ENCODE results near the gene SLC23A1.

SLC23A1 gene

DNA sequence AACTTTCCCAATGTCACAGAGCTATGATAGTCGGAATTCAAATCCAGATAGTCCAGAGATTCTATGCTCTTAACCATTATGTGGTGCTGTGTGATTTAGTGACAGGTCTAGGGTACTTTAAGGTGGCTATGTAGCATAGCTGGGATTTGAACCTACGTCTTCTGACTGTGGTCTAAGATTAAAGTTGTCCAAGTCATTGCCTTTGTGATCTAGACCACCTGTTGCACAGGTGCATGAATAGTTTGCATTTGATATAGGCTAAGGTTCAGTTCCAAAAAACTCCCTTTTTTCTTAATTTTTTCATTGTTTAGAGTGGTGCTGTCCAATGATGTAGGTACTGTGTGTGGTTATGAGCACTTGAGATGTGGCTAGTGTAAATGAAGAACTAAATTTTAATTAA, 38.9 kb downstream of the SLC23A1 start:
- TF ChIP-seq EGR1 (IDR thresholded peaks at IDR 0.05), result no peak

DNA sequence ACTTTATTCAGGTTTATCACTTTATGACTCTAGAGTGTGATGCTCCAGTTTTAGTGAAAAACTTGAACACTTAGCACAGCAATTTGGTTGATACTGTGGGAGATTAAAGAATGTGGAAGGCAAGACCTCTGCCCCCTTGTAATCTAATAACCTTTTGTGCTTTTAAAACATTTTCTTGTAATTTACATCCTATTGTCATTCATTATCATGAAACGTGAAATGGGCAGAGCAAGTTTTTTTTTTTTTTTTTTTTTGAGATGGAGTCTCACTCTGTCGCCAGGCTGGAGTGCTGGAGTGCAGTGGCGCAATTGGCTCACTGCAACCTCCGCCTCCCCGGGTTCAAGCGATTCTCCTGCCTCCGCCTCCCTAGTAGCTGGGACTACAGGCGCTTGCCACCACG, 39.6 kb downstream of the SLC23A1 start:
- TF ChIP-seq CREB1 (IDR thresholded peaks at IDR 0.05; ENCODE audit: low read depth), result no peak

DNA sequence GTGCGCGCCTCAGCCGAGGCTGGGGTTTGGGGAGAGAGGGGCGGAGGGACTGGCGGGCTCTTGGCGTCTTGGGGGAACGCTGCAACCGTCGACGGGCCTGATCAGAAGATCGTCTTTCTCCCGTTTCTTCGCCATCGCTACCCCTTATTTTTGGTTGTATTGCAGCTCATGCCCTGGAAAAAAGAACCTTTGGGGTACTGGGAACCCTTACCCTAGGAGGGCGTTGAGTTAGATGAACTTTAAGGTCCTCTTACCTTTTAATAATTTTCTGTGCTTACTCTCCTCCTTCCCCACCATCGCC, 40.7 kb downstream of the SLC23A1 start:
- TF ChIP-seq TAF1 (IDR thresholded peaks at IDR 0.05; ENCODE audit: low read depth), result peak; percentile 41; the same call in 1 of the 2 replicates
- 0 out of 2 replicates have a peak, but pooled peaks have one; percentile 3 for TF ChIP-seq NFIC (IDR thresholded peaks at IDR 0.05)
- no peak for TF ChIP-seq ZBTB7A (IDR thresholded peaks at IDR 0.05; ENCODE audit: low read depth)

DNA sequence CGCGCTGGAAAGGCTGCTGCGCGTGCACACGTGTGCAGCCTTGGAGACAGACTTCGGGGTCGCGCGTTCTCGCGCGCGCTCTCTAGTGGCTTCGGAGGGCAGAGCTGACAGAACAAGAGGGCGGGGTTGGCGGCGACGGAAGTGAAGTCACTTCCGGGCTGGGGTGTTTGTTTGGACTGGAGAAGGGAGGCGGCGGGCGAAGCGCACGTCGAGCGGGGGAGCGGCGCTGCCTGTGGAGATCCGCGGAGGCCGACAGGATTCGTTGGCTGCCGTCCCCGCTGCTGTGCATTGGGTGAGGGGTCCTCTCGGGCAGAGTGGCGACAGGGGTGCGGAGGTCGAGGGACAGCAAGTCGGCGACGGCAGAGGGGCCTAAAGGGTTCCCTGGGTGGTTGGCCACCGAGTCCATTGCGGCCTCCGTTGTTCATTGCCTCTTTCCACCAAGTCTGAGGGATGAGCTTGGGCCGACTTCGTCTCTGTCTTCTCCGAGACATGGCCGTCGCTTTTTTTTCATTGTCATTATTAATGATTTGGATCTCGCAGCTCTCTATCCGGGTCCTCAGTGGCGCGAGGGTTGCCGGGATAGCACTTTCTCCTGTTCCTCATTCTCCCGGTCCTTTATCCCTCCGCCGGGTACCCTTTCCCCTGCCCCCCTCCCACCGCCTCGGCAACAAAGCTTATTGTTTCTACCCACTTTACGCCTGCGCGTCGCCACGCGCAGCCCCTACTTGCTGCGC, 41.2 kb downstream of the SLC23A1 start, which contains the start of gene PAIP2:
TSS of gene PAIP2 (plus strand) at position 166 of the 734 bp plus-strand sequence. CDS start 21,931 bp downstream, outside the sequence.
- no peak; the same call in 1 of the 2 replicates for TF ChIP-seq TEAD4 (IDR thresholded peaks at IDR 0.05)
- TF ChIP-seq EP300 (IDR thresholded peaks at IDR 0.05; ENCODE audit: borderline replicate concordance), result 0 out of 2 replicates have a peak, but pooled peaks have one; percentile 17
- TF ChIP-seq RAD21 (IDR thresholded peaks at IDR 0.05; ENCODE audit: low read depth), result peak; percentile 51; the same call in 1 of the 2 replicates
- TF ChIP-seq TCF12 (IDR thresholded peaks at IDR 0.05; ENCODE audit: low read depth), result no peak
- no peak for TF ChIP-seq FOXM1 (IDR thresholded peaks at IDR 0.05; ENCODE audit: borderline replicate concordance, low read depth)
- TF ChIP-seq, protein P1, sequence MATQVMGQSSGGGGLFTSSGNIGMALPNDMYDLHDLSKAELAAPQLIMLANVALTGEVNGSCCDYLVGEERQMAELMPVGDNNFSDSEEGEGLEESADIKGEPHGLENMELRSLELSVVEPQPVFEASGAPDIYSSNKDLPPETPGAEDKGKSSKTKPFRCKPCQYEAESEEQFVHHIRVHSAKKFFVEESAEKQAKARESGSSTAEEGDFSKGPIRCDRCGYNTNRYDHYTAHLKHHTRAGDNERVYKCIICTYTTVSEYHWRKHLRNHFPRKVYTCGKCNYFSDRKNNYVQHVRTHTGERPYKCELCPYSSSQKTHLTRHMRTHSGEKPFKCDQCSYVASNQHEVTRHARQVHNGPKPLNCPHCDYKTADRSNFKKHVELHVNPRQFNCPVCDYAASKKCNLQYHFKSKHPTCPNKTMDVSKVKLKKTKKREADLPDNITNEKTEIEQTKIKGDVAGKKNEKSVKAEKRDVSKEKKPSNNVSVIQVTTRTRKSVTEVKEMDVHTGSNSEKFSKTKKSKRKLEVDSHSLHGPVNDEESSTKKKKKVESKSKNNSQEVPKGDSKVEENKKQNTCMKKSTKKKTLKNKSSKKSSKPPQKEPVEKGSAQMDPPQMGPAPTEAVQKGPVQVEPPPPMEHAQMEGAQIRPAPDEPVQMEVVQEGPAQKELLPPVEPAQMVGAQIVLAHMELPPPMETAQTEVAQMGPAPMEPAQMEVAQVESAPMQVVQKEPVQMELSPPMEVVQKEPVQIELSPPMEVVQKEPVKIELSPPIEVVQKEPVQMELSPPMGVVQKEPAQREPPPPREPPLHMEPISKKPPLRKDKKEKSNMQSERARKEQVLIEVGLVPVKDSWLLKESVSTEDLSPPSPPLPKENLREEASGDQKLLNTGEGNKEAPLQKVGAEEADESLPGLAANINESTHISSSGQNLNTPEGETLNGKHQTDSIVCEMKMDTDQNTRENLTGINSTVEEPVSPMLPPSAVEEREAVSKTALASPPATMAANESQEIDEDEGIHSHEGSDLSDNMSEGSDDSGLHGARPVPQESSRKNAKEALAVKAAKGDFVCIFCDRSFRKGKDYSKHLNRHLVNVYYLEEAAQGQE (IDR thresholded peaks at IDR 0.05; ENCODE audit: low read depth), result no peak
- TF ChIP-seq CEBPB (IDR thresholded peaks at IDR 0.05), result no peak
- TF ChIP-seq ZBTB7A (IDR thresholded peaks at IDR 0.05; ENCODE audit: low read depth), result 0 out of 2 replicates have a peak, but pooled peaks have one; percentile 13
- TF ChIP-seq, protein P2, sequence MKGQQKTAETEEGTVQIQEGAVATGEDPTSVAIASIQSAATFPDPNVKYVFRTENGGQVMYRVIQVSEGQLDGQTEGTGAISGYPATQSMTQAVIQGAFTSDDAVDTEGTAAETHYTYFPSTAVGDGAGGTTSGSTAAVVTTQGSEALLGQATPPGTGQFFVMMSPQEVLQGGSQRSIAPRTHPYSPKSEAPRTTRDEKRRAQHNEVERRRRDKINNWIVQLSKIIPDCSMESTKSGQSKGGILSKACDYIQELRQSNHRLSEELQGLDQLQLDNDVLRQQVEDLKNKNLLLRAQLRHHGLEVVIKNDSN (IDR thresholded peaks at IDR 0.05), result peak; percentile 73
- TF ChIP-seq TAF1 (IDR thresholded peaks at IDR 0.05; ENCODE audit: low read depth), result peak; percentile 62
- peak; percentile 76 for TF ChIP-seq CREB1 (IDR thresholded peaks at IDR 0.05; ENCODE audit: low read depth)
- no peak for TF ChIP-seq YY1 (IDR thresholded peaks at IDR 0.05; ENCODE audit: low read depth)
- no peak for TF ChIP-seq EGR1 (IDR thresholded peaks at IDR 0.05)
- peak; percentile 18; the same call in 1 of the 2 replicates for TF ChIP-seq NFIC (IDR thresholded peaks at IDR 0.05)
- TF ChIP-seq, protein P3, sequence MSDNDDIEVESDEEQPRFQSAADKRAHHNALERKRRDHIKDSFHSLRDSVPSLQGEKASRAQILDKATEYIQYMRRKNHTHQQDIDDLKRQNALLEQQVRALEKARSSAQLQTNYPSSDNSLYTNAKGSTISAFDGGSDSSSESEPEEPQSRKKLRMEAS (IDR thresholded peaks at IDR 0.05), result peak; percentile 83

DNA sequence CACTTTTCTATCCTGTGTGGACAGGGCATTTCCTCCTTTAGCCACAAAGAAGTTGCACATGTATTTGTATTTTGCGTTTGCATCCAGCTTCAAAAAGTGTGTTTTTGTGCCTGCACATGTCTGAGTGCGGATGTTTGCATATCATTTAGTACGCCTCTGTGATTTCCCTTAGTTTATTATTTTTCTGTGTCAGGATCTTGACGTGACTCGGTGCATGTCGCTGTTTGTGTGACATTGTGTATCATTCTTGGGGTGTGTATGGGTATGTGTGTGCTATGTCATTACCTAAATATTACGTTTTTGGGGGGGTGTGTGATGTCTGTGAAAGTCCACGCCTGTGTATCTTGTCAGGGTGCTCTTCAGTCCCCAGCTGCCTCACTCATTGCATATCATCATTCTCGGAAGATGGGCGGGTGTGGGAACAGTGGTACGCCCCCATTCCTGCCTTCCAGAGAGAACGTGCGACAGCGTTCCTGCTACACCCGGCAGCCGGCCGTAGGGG, 41.9 kb downstream of the SLC23A1 start:
- TF ChIP-seq, protein P2 (IDR thresholded peaks at IDR 0.05), result no peak
- TF ChIP-seq, protein P3 (IDR thresholded peaks at IDR 0.05), result no peak
- no peak for TF ChIP-seq CEBPB (IDR thresholded peaks at IDR 0.05)
- no peak for TF ChIP-seq YY1 (IDR thresholded peaks at IDR 0.05; ENCODE audit: low read depth)
- no peak for TF ChIP-seq RAD21 (IDR thresholded peaks at IDR 0.05; ENCODE audit: low read depth)
- no peak for TF ChIP-seq TCF12 (IDR thresholded peaks at IDR 0.05; ENCODE audit: low read depth)
- TF ChIP-seq FOXM1 (IDR thresholded peaks at IDR 0.05; ENCODE audit: borderline replicate concordance, low read depth), result no peak
- no peak for TF ChIP-seq TEAD4 (IDR thresholded peaks at IDR 0.05)
- no peak for TF ChIP-seq ZBTB7A (IDR thresholded peaks at IDR 0.05; ENCODE audit: low read depth)
- no peak for TF ChIP-seq CREB1 (IDR thresholded peaks at IDR 0.05; ENCODE audit: low read depth)
- no peak for TF ChIP-seq EGR1 (IDR thresholded peaks at IDR 0.05)
- TF ChIP-seq NFIC (IDR thresholded peaks at IDR 0.05), result no peak

DNA sequence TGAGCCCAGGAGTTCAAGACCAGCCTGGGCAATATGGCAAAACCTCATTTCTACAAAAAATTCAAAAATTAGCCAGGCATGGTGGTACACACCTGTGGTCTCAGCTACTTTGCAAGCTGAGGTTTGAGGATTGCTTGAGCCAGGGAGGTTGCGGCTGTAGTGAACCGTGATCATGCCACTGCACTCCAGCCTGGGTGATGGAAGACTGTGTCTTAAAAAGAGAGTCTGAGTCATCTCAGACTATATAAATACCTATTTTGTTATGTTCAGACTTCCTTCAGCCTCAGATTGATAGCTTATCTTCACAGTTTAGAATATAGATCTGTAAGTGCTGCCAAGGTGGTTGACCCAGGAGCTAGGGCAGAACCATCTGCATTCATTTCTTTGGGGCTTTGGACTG, 43.0 kb downstream of the SLC23A1 start:
- TF ChIP-seq CREB1 (IDR thresholded peaks at IDR 0.05; ENCODE audit: low read depth) (no peak), TEAD4 (IDR thresholded peaks at IDR 0.05) (no peak), TAF1 (IDR thresholded peaks at IDR 0.05; ENCODE audit: low read depth) (no peak), YY1 (IDR thresholded peaks at IDR 0.05; ENCODE audit: low read depth) (no peak), EGR1 (IDR thresholded peaks at IDR 0.05) (no peak), NFIC (IDR thresholded peaks at IDR 0.05) (no peak), RAD21 (IDR thresholded peaks at IDR 0.05; ENCODE audit: low read depth) (no peak), TCF12 (IDR thresholded peaks at IDR 0.05; ENCODE audit: low read depth) (no peak)
- TF ChIP-seq, protein P1 (IDR thresholded peaks at IDR 0.05; ENCODE audit: low read depth), result no peak
- TF ChIP-seq, protein P2 (IDR thresholded peaks at IDR 0.05), result no peak

All from Ishikawa (cell line).